AG09319 (cell line): ENCODE data around the gene SELENOM.
A peak's percentile ranks its signal among the peaks of the same experiment; 100 is the strongest.
"Not testable (repeated sequence)": the region's sequence is repeated elsewhere in the genome, so short reads cannot be mapped to it uniquely, and the experiment has no call there.

Experiments
- DNase-seq: peaks from one replicate; pipeline ENCODE4 v3.0.0-alpha.2; 2010; ENCODE audit warnings: low read depth; ENCODE audit errors: extremely low read depth
- CTCF ChIP-seq: IDR thresholded peaks from 2 replicates; pipeline ENCODE4 v1.5.1; 2011; ENCODE audit warnings: low read depth, mild to moderate bottlenecking, inconsistent platforms, low read length, moderate library complexity

SELENOM gene

DNA sequence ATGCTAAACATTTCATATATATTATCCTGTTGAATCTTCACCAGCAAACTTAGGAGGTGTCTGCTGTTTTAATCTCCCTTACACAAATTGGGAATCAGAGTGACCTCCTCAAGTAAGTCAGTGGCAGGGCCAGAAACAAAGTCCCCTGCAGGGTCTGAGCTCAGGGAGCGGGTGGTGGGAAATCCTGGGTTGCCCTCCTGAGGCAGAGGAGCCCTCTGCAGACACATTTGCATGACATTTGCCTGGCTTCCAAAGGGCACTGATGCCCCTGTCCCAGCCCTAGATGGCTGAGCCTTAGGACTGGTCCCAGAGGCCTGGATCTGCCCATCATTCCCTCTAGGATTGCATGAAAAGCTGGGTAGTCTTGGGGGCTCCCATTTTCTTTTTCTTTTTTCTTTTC is 13.3 kb upstream of the SELENOM start:
- TF ChIP-seq CTCF = no peak
- no peak for DNase-seq

DNA sequence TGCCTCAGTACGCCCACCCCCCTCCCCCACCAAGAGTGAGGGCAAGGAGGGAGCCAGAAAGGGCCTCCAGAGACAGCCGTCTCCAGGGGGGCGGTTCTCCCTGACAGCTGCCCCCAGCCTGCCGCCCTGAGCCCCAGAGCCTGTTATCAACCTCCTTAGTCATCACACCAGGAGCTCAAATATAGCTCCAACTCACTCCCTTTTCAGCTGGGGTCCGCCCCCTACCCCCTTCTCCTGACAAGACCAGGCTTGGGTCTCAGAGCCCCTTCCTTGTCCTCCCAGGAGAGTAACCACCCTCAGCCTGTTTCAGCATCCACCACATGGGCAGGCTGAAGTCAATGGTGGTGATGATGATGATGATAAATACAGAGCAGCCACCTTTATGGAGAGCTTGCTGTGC is 12.9 kb upstream of the SELENOM start:
- no peak for DNase-seq
- TF ChIP-seq CTCF = no peak

GRCh38 chr22:31119026-31119717 is 11.8 kb upstream of the SELENOM start:
- no peak for TF ChIP-seq CTCF

DNA sequence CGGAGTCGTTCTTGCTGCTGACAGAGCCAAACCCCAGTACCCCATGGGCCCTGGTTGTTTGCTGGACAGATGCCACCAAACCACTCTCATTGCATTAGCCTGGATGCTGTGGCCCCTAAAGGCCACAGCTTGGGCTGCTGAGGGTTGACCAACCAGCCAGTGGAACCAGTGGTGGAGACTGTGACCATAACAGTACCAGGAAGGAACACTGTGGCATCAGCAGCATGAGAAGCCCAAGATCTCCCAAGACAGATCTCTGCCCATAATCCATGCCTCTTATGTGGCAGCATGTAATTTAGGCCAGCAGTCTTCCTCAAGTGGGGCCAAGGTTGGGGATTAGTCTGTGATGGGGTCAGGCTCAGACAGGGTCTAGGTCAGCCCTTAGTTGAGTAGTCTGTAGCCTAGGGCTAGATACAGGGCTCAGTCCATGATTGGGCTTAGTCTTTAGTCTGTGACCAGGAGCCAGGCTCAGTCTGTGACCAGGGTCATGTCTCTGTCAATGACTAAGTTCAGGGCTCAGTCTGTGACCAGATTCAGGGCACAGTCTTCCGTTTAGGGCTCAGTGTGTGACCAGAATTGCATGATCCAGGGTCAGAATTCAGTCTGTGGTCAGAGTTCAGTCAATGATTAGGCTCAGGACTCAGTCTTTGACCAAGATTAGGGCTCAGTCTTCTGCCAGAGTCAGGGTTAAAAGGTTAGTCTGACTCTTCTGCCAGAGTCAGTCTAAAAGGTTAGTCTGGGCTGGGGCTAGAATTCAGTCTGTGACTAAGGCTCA is 10.9 kb upstream of the SELENOM start:
- TF ChIP-seq CTCF = no peak
- no peak for DNase-seq

More at GRCh38 chr22:31119026-31119717, 11.8 kb upstream of the SELENOM start:
- no peak for DNase-seq

DNA sequence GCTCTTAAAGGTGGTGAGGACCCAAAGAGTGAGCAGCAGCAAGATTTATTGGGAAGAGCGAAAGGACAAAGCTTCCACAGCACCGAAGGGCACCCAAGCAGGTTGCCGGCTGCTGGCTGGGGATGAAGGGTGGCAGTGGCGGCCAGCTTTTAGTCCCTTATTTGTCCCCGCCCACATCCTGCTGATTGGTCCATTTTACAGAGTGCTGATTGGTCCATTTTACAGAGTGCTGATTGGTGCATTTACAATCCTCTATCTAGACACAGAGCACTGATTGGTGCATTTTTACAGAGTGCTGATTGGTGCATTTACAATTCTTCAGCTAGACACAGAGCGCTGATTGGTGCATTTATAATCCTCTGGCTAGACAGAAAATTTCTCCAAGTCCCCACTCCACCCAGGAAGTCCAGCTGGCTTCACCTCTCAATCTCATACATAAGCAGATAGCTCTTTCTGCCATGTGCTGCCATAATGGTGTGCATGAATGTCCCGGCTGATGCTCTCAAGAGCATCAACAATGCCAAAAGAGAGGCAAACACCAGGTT is 5.3 kb upstream of the SELENOM start:
- DNase-seq = not testable (repeated sequence)

- DNase-seq = no peak
- TF ChIP-seq CTCF = no peak
These were observed 488 bp upstream of the SELENOM start for GRCh38 chr22:31107894-31108218.

GRCh38 chr22:31106731-31107177 is 614 bp downstream of the SELENOM start:
- TF ChIP-seq CTCF = no peak
- DNase-seq = peak; percentile 27
